Measurements from ENCODE around the gene RBP4.
"Not testable (repeated sequence)": the region's sequence is repeated elsewhere in the genome, so short reads cannot be mapped to it uniquely, and the experiment has no call there.

Gene RBP4

GRCh38 chr10:93565446-93565845, 35.6 kb downstream of the RBP4 start:
- DNase-seq, result no peak

- no peak for DNase-seq
Observed at GRCh38 chr10:93560541-93560940, 40.5 kb downstream of the RBP4 start.

- no peak for DNase-seq
Observed at GRCh38 chr10:93559490-93559889, 41.5 kb downstream of the RBP4 start.

DNA sequence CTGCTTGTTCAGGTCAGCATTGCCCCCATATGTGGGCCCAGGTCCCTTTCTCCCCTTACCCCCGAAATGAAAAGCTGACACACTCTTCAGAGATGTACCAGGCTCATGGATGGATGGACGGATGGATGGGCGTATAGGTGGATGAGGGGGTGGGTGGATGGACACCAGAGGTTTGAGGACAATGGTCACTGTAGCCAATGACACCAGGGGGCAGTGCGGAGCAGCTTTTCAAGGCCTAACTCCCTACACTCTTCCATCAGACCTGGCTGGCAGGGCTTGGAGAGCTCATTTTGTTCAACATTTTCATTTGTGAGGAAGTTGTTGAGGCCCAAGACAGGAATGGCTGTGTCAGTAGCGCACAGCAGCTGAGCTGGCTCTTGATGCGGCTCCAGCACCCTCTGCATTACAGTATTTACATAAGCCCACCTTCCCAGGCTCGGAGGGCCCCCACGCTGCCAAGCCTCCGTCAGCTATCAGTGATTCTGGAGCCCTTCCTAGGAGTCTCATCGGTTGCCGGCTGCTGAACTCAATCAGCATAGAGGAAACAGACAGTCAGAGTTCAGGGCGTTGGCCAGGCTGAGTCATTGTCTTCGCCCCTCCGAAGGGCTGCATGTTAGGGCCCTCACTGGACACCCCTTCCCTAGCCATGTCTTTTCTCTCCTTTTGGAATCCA, 46.1 kb downstream of the RBP4 start:
- no peak for DNase-seq

- no peak for DNase-seq
Observed at GRCh38 chr10:93554316-93554663, 46.7 kb downstream of the RBP4 start.

DNA sequence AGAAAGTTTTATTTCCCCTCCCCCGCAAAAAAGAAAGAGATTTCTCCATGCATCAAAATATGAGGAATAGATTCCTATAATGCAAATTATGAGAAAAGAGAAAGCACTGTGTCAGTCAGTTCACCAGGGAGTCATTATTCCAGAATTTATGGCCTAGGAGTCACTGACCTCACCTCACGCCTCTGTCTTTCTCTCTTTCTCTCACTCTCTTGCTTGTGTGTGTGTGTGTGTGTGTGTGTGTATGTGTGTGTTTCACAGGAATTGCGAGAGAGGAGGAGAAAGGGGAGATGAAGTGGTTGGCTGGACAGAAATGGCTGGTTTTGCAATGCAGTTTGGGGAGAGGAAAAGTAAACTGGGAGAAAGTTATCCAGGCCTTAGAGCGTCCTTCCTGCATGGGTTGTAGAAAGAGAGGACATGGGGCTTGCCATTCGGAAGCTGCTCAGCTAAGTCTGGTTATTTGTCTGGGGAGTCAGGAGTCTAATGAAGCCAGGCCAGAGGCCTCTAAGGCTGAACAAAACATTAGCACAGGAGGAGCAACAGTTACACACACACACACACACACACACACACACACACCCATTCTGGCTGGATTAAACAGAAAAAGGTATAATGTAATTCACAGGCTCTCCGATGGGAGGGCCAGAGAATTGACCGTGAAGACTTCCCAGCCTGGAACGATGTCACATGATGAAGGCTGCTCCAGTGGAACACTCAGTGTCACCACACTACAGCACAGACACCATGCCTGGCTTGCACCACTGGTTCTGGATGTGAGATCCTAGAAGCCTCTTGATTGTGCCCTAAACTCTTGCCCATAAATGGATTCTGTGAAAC, 47.3 kb downstream of the RBP4 start:
- no peak for DNase-seq

DNA sequence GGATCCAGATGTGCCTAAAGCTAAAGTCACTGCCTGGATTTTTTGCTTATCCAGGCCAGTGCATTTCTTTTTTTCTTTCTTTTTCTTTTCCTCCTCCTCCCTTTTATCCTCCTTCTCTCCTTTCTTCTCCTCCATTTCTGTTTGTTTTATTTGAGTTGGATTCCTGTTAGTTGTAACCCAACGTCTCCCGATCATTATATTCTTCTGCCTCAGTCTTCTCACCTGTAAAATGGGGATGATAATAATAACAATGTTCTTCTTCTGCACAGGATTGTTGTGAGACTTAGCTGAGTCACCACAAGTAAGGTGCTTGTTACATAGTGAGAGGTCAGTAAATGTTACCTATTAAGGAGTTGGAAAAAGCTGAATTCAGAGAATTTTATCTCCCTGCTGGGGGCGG, 48.3 kb downstream of the RBP4 start:
- DNase-seq, result no peak

DNA sequence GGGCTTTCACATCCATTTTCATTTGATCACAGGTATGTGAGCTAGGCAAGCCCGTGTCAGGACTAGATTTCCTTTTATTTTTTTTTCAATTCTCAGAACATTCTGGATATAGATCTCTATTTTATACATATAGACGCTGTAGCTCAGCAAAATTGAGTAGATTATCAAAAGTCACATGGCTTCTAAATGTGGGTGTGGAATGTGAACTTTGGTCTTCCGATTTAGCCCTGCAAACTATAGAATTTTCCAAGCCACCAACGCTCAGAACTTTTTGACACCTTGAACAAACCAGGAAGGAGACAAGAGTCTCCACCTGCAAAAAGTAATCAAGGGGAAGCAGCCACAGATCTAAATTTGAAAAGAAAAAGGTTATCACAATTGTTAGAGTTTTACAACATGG, 50.4 kb downstream of the RBP4 start:
- DNase-seq, result no peak

DNA sequence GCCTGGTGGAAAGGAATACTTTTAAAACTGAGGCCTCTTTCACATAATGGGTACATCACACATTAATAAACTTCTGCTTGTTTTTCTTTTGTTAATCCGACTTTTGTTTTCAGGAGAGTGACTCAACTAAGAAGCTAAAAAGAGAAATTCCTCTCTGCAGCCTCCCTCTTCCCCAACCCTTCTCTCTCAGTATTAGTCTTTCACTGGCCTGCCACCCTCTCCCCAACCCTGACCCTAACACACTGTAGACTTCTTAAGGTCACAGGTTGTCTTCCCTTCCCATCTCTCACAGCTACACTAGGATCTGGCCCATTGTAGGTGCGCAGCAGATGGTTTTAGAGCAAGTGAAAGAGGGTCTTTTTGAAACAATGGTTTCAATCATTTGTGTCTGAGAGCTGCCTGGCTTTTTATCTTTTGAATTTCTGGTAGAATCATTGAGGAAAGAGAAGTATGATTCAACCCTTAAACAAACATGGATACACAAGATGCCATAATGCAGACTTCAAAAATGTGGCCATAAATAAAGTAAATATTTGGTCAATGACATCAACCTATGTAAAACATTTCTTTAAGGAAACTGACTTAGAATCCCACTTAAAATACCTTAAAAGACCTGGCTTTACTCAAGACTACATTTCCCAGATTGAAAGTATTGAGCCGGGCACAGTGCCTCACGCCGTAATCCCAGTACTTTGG, 52.5 kb downstream of the RBP4 start:
- DNase-seq, result no peak

GRCh38 chr10:93547522-93547921, 53.5 kb downstream of the RBP4 start:
- no peak for DNase-seq

GRCh38 chr10:93546995-93547394, 54.0 kb downstream of the RBP4 start:
- not testable (repeated sequence) for DNase-seq

GRCh38 chr10:93542358-93542791, 58.7 kb downstream of the RBP4 start:
- DNase-seq, result peak; percentile 71

Measured in NCI-H446 treated with DMSO at 0.1 percent for 48 hours (cell line).